ENCODE measurements around the gene RIMS1. TPM values are rescaled to one million over a fixed set of nuclear protein-coding genes. Genes with fewer than 3 reads are reported as not detected.
A peak's percentile ranks its signal among the peaks of the same experiment; 100 is the strongest.
"Not testable (repeated sequence)": the region's sequence is repeated elsewhere in the genome, so short reads cannot be mapped to it uniquely, and the experiment has no call there.

The RIMS1 gene
- polyA plus RNA-seq, 5 donors = 0.59 to 0.81 (median 0.64) TPM

GRCh38 chr6:71967436-71967835, 81.1 kb downstream of the RIMS1 start:
- DNase-seq = no peak

GRCh38 chr6:71977884-71978283, 91.5 kb downstream of the RIMS1 start:
- DNase-seq = no peak

- no peak for DNase-seq
Measured at GRCh38 chr6:71979911-71980310, 93.6 kb downstream of the RIMS1 start.

- DNase-seq = no peak
Measured at GRCh38 chr6:71982389-71982788, 96.0 kb downstream of the RIMS1 start.

GRCh38 chr6:71983131-71983530, 96.8 kb downstream of the RIMS1 start:
- DNase-seq = no peak

- DNase-seq = no peak
Measured at GRCh38 chr6:71994705-71995271, 108.4 kb downstream of the RIMS1 start.

GRCh38 chr6:71997341-71997740, 111.0 kb downstream of the RIMS1 start:
- peak; percentile 40 to 64 for DNase-seq

GRCh38 chr6:72002415-72002814, 116.1 kb downstream of the RIMS1 start:
- no peak for DNase-seq

- DNase-seq = not testable (repeated sequence)
Measured at GRCh38 chr6:72006591-72006990, 120.2 kb downstream of the RIMS1 start.

- no peak for DNase-seq
Measured at GRCh38 chr6:72022830-72023229, 136.5 kb downstream of the RIMS1 start.

- no peak for DNase-seq
Measured at GRCh38 chr6:72031471-72031870, 145.1 kb downstream of the RIMS1 start.

- DNase-seq = no peak
Measured at GRCh38 chr6:72032086-72032485, 145.7 kb downstream of the RIMS1 start.

- DNase-seq = no peak
Measured at GRCh38 chr6:72035486-72035885, 149.1 kb downstream of the RIMS1 start.

GRCh38 chr6:72035966-72036365, 149.6 kb downstream of the RIMS1 start:
- DNase-seq = no peak

- no peak for DNase-seq
Measured at GRCh38 chr6:72037006-72037405, 150.7 kb downstream of the RIMS1 start.

GRCh38 chr6:72040111-72040510, 153.8 kb downstream of the RIMS1 start:
- no peak for DNase-seq

- no peak for DNase-seq
Measured at GRCh38 chr6:72042088-72042487, 155.7 kb downstream of the RIMS1 start.

GRCh38 chr6:72048080-72048479, 161.7 kb downstream of the RIMS1 start:
- DNase-seq = no peak

GRCh38 chr6:72049376-72049775, 163.0 kb downstream of the RIMS1 start:
- DNase-seq = no peak

GRCh38 chr6:72061286-72061685, 174.9 kb downstream of the RIMS1 start:
- peak in 1 of 2 donors; percentile 8 for DNase-seq

- DNase-seq = peak in 1 of 2 donors; percentile 16
Measured at GRCh38 chr6:72064399-72064975, 178.1 kb downstream of the RIMS1 start.

- DNase-seq = no peak
Measured at GRCh38 chr6:72078096-72078495, 191.7 kb downstream of the RIMS1 start.

GRCh38 chr6:72080260-72080941, 194.1 kb downstream of the RIMS1 start:
- no peak for DNase-seq

Data from right lung (tissue), 5 donors.